ENCODE data around the gene CLEC2B.

The CLEC2B gene

DNA sequence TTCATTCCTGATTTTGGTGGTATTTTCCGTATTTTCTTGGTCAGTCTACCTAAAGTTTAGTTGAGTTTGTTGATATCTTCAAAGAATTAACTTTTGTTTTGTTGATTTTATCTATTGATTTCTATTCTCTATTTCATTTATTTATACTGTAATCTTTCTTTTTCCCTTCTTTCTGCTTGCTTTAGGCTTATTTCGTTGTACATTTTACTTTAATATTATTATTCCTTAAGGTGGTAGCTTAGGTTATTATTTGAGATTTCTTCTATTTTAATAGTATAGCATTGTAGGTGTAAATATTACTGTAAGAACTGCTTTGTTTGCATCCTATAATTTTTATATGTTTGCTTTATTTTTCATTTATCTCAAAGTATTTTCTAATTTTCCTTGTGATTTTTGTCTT lies 63.3 kb downstream of the CLEC2B start:
- no peak for DNase-seq

Data from NCI-H2081 (cell line).